ENCODE measurements around the gene FAM171A2.

GRCh38 chr17:44409309-44410028, 45.8 kb upstream of the FAM171A2 start:
- TF ChIP-seq SPI1 (IDR thresholded peaks at IDR 0.05; ENCODE audit: borderline replicate concordance, low read depth), result no peak
- TF ChIP-seq CTCF (IDR thresholded peaks at IDR 0.05; ENCODE audit: insufficient read depth, low read length), result no peak
- no peak for TF ChIP-seq REST (IDR thresholded peaks at IDR 0.05; ENCODE audit: insufficient replicate concordance, low read depth)
